Glomerular endothelial cell (primary cell): ENCODE data around the gene LTF. TPM values are rescaled to one million over a fixed set of nuclear protein-coding genes. Genes with fewer than 3 reads are reported as not detected.
"Not testable (repeated sequence)": the region's sequence is repeated elsewhere in the genome, so short reads cannot be mapped to it uniquely, and the experiment has no call there.

ENCODE experiments used
- DNase-seq: peaks from one replicate; pipeline ENCODE4 v3.0.0-alpha.2; 2011; ENCODE audit warnings: low read depth, low spot score; ENCODE audit errors: extremely low read depth
- total RNA-seq: library from RNA; depleted of rRNA; stranded (reverse); fragments of >200 nt; gene quantifications from 2 replicates; pipeline ENCODE4 v1.2.3, GENCODE V29; 2015

Gene LTF
- total RNA-seq, 1 donor from 2014 or later = not detected

DNA sequence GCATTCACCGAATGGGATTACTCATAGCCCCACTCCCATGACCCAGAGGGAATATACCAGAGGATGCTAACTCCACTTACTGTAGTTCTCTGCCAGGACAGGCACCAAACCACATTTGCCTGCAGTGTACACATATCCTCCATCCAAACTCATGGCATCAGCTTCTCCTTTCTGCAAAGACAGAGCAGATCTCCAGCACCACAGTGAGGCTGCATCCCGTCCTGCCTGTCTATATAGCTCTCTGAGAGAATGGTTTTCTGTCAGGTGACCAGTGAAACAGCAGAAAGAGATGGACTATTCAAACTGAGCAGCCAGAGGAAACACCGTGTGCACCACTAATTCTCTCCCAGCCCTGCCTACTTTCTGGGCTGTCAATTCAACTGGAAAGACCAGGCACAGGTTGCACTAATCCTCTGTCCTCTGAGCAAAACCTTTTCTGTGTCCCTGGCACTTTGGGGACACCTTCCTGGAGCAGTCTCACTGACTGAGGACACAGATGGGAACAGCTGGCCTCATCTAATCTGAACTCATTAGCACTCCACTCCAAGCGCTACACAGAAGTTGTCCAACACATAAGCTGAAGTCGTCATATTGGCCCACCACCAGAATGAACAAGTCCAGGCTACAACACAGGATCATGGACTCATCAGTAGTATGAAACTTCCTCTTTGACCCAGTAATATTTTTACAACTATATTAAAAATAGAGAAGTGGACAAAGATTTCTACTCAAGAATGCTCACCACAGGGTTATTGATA lies 17.3 kb downstream of the LTF start:
- DNase-seq = no peak

DNA sequence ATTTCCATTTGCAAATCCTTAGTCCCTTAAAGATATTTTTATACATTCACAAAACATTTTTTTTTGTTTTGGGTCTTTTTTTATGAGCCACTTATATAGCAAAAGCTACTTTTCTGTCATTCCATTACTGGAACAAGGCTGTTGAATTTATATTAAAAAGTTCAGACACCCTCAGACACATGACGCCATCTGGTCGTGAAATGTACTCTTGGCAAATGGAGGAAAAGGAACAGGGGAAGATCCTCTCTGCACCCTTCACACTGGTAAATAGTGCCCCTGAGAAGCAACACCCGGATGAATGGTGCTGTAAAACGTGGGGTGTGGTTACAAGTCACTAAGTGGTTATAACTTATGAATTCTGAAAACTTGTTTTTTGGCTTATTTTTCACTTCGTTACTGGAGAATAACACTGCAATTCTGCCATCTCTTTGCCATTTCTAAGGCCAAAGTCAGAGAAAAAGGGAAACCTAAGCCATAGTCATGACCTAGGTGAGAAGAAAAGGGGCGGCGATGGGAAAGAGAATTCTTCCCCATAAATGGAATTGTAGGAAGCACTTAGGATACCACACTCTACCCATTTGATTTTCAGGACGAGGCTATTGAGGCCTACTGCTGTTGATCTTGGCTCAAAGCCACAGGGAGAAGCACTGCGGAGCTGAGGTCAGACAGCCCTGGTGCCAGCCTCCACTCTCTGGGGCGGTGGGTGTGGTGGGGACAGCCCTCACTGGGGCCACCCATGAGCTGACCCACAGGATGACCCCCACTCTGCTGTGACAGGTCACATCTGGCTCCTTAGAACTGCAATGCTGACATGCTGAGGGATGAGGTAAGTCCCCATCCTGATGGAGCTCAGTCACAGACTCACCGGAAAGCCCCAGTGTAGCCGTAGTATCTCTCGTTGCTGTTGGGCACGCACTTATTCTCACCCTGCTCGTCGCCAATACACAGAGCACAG lies 21.9 kb downstream of the LTF start:
- no peak for DNase-seq

DNA sequence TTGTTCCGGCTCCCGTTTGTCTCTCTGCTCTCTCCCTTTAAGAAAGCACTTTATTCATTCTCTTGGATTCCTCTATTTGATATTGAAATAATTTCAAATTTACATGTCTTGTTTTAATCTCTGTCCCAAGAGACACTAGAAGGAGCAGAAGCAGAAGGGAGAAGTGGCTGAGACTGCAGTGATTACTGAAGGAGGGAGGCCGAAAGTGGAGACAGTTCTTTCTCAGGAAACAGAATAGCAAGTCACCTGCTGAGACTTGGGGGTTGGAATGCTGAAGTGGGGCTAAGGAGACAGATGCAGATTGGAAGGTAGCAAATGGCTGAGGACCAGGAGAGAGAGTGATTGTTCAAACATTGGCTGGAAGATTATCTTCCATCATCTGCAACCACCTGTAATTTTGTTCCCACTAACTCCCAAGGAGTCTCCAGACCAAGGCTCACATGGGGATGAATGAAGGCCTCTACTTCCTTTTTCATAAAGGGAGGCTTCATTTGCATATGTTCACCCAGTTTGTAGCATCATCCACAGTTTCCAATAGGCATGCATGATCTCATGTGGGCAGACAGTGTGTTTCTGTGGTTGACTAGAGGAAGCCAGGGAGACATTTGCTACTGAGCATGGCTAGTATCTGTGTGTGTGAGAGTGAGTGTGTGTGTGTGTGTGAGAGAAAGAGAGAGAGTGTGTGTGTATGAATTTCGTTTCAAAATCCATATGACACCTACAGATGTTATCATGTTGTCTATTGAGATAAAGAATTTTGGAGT lies 24.0 kb downstream of the LTF start:
- no peak for DNase-seq

DNA sequence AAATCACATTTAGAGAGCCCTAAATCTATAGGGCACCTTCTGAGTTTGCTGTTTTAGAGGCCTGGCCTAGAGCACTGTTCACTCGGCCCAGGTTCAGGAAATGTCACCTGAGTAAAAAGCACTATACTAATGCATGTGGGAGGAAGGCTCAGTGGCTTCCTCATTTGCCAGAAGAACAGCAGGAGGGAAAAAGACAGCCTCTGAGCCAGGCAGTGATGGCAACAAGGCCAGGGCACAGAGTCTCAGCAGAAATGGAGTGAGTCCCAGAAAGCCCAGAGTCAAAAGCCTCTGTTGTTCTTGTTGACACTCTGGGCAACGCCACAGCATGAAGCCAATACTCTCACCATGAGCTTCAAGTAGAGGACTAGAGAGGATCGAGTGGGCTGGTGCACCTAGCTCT lies 25.9 kb downstream of the LTF start:
- no peak for DNase-seq

DNA sequence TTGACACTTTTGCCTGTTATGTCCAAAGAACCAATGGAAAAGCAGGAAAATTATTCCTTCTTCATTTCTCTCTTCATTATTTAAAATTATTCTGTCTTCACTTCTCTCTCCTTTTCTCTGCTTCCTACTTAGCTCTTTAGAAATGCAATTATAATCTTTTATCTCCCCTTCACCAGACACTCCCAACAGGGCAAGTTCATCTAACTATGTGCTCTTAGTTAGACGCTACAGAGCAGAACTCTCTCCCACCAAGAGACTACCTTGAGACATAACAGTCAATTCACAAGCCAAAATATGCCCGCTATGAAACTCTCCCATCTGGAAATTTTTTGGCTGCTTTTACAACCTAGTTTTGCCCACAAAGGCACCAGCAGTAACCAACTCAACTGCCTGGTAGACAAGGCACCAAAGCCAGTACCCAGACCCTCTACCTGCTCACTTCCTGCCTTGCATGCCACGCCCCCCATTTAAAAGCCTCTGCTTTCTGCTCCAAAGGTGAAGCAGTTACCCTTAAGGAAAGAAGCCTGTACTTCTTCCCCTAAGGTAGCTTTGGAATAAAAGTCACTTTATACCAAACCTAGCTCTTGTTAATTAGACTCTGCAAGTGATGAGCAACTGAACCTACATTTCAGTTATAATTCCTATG lies 29.5 kb downstream of the LTF start:
- DNase-seq = no peak

DNA sequence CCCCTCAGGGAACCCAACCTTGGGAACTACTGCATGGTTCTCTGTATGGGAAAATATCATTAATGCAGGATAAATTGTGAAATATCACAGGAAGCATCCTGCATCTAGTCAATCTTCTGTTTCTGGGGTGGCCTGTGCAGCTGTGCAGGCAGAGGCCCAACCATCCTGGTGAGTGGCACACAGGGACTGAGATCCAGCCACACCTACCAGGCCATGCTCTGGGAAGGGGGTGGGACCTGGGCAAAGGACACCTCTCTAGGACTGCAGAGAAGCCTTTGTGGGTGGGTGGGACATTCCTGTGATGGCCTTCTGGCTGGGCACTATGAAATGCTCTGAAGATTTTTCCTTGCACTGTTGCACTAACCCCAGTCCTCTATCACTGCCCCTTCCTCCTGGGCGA lies 30.9 kb downstream of the LTF start:
- no peak for DNase-seq

DNA sequence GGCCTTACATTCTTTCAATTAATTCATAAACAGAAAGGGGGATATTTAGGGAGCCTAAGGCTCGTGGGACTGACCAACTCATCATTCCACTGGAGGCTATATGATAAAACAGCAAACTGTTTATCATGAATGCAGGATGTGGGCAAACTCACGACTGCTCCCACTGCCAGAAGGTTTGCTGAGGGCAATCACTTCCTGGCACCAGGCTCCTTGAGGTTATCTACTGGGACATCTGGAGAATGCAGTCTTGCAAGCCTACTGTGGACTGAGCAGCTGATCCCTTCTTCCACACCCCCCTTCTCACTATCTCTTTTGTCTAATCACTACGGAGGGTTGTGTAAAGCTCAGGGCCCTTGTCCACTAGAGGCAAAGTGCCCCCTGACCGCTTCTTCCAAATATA lies 31.6 kb downstream of the LTF start:
- DNase-seq = not testable (repeated sequence)

DNA sequence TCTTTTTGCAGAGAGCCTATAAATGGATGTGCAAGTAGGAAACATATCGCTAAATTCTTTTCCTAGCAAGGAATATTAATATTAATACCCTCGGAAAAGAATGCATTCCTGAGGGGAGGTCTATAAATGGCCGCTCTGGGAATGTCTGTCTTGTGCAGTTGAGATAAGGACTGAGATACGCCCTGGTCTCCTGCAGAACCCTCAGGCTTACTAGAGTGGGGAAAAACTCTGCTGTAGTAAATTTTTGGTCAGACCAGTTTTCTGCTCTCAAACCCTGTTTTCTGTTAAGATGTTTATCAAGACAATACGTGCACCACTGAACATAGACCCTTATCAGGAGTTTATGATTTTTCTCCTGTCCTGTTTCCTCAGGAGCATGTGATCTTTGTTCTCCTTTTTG lies 32.8 kb downstream of the LTF start:
- not testable (repeated sequence) for DNase-seq

DNA sequence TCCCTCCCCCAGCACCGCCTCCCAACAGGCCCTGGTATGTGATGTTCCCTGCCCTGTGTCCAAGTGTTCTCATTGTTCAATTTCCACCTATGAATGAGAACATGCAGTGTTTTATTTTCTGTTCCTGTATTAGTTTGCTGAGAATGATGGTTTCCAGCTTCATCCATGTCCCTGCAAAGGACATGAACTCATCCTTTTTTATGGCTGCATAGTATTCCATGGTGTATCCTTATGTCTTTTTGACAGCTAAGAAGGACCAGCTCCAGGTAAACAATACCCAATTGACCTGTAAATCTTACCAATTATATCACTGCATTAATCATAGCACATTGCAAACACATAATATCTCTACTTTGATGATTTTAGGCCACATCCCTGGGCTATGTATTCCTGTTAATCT lies 33.8 kb downstream of the LTF start:
- not testable (repeated sequence) for DNase-seq

DNA sequence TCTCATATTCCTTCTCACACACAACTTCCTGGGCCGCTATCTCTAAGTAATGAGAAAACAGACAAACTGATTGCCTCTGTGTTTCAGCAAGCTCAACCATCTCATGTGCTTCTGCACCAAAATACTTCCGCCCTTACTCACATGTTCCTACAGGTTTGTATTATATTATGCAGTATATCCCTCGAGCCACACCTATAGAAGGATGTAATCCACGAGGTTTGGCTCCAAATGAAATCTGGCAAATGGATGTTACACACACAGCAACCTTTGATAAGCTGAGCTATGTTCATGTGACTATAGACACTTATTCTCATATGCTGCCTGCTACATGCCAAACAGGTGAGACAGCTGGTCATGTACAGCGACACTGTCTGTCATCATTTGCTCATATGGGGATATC lies 35.0 kb downstream of the LTF start:
- no peak for DNase-seq

DNA sequence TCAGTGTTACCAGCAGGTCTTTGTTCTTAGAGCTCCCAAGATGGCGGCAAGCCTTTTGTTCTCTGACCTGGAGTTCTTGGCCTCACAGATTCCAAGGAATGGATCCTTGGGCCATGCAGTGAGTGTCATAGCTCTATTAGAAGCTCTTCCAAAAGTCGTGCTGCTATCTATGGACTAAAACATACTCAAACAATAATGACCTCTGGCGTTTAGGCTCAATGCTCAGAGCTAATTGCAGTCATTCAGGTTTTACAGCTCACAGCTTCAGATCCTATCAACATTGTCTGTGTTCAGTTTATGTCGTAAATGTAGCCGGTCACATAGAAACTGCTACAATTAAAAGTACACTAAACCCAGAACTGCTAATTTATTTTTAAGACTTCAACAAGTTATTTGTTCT lies 35.5 kb downstream of the LTF start:
- DNase-seq = no peak

DNA sequence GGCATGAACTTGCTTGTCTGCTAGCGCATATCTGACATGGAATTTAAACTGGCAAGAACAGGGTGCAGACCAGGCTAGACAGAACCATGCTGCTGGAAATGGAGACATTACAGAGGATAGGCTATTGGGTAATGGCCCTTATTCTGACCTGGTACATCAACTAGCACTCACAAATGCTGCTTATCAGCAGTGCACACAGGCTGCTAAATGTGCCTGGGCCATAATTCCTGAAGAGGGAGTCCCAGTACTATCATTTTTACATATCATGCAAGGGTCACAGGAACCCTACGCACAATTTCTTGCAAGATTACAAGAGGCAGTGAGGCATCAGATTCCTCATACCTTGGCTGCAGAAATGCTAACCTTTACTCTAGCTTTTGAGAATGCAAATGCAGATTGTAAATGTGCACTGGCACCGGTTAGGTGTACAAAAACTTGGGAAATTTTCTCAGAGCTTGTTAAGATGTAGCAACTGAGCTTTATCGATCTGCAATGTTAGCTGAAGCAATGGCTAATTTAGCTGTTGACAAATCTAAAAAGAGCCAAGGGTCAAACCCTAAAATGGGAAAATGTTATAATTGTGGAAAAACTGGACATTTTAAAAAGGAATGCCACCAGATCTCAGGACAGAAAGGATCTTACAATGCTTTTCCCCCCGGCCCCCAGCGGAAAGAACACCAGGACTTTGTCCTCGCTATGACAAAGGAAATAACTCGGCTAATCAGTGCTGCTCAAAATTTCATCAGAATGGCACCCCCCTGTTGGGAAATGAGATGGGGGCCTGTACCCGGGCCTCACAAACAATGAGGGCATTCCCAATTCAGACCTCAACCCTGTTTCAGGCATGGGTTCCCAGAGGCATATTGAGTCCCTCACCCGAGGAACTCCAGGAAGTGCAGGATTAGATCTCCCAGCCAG lies 36.5 kb downstream of the LTF start:
- no peak for DNase-seq

DNA sequence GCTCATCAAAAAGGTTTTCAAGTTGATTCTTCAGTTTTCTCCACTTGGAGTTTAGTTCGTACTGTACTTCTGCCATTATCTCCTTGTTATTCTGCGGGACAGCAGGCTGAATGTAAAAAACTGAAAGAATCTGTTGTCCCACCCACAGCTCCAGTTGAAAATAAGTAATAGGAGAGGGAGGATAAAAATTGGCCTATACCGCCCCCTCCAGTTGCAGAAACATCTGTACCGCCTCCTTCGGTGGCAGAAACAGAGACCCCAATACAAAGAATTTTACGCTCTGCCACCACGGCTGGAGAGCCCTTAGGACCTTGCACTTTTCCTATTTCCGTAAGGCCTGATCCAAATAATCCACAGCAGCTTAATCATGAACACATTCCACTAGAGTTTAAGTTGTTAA lies 37.3 kb downstream of the LTF start:
- not testable (repeated sequence) for DNase-seq

DNA sequence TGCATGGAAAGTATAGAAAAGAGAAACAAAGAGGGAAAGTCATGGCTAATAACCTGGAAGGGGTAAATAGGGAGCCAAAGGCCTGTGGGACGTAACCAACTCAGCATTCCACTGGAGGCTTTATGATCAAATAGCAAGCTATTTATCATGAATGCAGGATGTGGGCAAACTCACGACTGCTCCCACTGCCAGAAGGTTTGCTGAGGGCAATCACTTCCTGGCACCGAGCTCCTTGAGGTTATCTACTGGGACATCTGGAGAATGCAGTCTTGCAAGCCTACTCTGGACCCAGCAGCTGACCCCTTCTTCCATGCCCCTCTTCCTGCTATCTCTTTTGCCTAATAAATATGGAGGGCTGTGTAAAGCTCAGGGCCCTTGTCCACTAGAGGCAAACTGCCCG lies 38.2 kb downstream of the LTF start:
- not testable (repeated sequence) for DNase-seq

DNA sequence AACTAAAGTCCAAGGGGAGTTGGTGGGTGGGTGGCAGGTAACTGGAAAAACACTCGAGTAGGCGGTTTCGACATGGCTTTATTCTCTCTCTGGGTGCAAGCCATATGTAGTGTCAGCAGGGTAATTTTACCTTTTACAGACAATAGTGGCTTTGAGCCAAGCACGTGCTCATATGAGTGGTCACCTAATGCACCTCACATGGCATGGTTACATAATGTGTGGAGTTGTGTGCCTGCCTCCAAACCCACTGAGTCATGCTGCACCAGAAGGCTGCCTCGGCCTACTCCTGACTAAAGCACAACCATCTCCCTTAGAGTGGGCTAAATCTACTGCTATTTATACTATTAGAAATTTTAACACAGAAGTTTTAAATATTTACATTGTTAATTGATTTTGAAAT lies 41.1 kb downstream of the LTF start:
- DNase-seq = no peak

DNA sequence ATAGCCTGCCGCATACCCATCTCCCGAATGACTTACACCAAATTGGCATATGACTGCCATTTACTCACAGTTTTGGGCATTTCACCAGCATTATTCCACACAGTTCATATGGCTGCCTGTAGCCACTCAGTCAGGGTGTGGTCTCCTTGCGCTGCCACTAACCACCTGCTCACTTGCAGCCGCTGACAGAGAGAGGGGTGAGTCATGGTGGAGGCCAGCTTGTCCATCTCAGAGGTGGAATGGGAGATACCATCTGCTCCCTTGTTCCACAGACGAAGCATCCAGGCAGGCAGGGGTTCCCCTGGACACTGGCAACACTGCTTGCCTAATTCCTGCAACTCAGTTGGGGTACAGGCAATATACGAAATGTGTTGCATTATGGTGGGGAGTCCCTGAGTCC lies 42.1 kb downstream of the LTF start:
- DNase-seq = no peak

DNA sequence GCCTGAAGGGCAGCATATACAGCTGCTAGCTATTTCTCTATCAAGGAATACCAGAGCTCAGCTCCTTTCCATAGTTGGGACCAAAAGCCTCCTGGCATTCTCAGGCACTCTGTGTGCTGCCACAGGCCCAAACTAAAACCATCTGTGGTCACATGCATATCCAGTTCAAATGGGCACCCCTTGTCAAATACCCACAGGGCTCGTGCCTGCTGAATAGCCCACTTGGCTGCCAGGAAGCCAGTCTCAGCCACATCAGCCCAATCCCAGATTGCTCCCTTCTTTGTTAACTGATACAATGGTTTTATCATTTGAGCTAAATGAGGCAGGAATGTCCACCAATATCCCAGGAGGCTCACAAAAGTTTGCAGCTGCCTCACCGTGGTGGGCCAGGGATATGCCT lies 43.8 kb downstream of the LTF start:
- no peak for DNase-seq

DNA sequence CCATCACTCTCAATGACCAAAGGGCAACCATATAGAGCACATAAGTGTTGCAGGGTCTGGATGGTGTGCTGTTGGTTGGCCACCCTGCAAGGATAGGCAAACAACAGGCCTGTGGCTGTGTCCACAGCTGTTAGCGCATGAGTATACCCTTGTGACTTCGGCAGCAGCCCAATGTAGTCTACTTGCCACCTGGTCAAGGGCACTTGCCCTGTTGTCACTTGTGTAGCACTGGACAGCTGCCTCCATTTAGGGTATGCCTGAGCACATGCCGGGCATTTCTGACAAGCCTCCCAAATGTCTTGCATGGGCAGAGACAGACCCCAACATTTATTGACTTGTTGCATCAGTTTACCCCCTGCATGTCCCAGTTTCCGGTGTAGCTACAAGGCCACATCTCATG lies 44.9 kb downstream of the LTF start:
- no peak for DNase-seq

DNA sequence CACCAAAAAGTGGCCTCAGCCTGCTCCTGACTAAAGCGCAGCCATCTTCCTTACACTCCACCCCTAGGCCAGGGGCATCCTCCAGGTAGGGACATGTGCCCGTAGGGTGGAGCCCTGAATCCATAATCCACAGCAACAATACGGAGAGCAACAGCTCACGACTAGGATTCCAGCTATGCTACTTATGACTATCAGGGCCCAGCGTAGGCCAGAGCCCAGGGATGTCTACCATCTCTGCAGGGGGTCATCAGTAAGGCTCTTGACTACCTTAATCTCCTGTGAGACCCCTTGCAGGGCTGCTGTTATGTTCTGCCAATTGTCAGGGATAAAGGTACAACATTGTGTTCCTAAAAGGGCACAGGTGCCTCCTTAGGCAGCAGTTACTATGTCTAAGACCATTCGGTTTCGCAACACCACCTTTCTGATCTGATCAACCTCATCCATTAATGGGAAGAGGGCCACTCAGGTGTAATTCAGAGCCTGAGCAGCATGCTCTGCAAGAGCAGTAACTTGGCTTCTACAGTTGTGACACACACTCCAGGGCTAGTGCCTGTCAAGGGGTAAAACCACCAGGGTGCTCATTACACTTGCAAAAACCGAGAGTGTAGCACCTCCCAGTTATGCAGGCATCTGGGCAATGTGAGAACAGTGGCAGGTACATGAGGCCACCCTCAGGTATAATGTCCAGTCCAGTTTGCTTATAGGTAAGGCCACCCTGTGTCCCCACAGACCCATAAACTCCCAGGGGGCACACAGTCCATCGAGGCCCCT lies 46.7 kb downstream of the LTF start:
- DNase-seq = no peak
